IMR-90 (cell line): ENCODE results near the gene FYB2. TPM values are rescaled to one million over a fixed set of nuclear protein-coding genes. Genes with fewer than 3 reads are reported as not detected.

Source experiments
- ATAC-seq: fragments of 200-7000 bp; cut with Tn5 transposase; 2 replicates; pipeline ENCODE4 v1.9.1; 2020; ENCODE audit warnings: low read depth, mild to moderate bottlenecking, moderate library complexity
- BruUV-seq: library from RNA; stranded (reverse); fragments of 400-500 nt; replicated peaks from 2 replicates; lab custom pipeline; 2021; lab: Mats Ljungman, UMichigan
- CTCF ChIA-PET: fragments of 300-600 bp; formaldehyde crosslinking; extraction: SDS; loops from one replicate; lab custom pipeline; 2021; ENCODE audit warnings: antibody characterized with exemption; lab: Yijun Ruan, JAX
- POLR2A ChIA-PET: fragments of 300-600 bp; sonication (Branson Sonifier 250); formaldehyde crosslinking; loops from one replicate; lab custom pipeline; 2022; ENCODE audit warnings: antibody characterized with exemption; ENCODE audit not compliant: unreplicated experiment; lab: Charles Lee
- DNase-seq: peaks from one replicate; pipeline ENCODE4 v3.0.0; 2013
- H2AFZ ChIP-seq: replicated peaks from 2 replicates; pipeline ENCODE3; 2013; ENCODE audit warnings: low read length, mild to moderate bottlenecking; ENCODE audit not compliant: poor library complexity
- H2AK5ac ChIP-seq: 2 replicates; pipeline ENCODE4 v1.6.1; 2013; ENCODE audit warnings: low read depth, low read length, inconsistent platforms
- H2AK9ac ChIP-seq: replicated peaks from 2 replicates; pipeline ENCODE3; 2013; ENCODE audit warnings: mild to moderate bottlenecking, low read depth, low read length, moderate library complexity; ENCODE audit not compliant: poor library complexity
- H2BK120ac ChIP-seq: 2 replicates; pipeline ENCODE4 v1.6.1; 2013; ENCODE audit warnings: low read depth, low read length, inconsistent platforms
- H2BK15ac ChIP-seq: 3 replicates; pipeline ENCODE4 v1.6.1; 2013; ENCODE audit warnings: low read depth, low read length, inconsistent platforms
- H2BK20ac ChIP-seq: 2 replicates; pipeline ENCODE4 v1.6.1; 2013; ENCODE audit warnings: low read depth, mild to moderate bottlenecking, inconsistent platforms, low read length, moderate library complexity
- H2BK5ac ChIP-seq: 2 replicates; pipeline ENCODE4 v1.6.1; 2013; ENCODE audit warnings: mild to moderate bottlenecking, low read depth, low read length, inconsistent platforms; ENCODE audit not compliant: poor library complexity, severe bottlenecking
- H3K14ac ChIP-seq: replicated peaks from 2 replicates; pipeline ENCODE4 v1.6.1; 2013; ENCODE audit warnings: low read depth, low read length, inconsistent platforms
- H3K18ac ChIP-seq: 2 replicates; pipeline ENCODE4 v1.6.1; 2013; ENCODE audit warnings: low read depth, low read length, control low read depth
- H3K23ac ChIP-seq: 2 replicates; pipeline ENCODE4 v1.6.1; 2013; ENCODE audit warnings: low read depth, low read length, inconsistent platforms
- H3K27ac ChIP-seq: 2 replicates; pipeline ENCODE4 v1.5.1; 2013; ENCODE audit warnings: mild to moderate bottlenecking, control low read depth, low read length; ENCODE audit not compliant: insufficient read depth
- H3K27me3 ChIP-seq: 2 replicates; pipeline ENCODE4 v1.6.1; 2013; ENCODE audit warnings: low read length; ENCODE audit not compliant: control insufficient read depth, insufficient read depth
- H3K36me3 ChIP-seq: 2 replicates; pipeline ENCODE4 v1.6.1; 2013; ENCODE audit warnings: low read length, mixed read lengths; ENCODE audit not compliant: control insufficient read depth, insufficient read depth
- H3K4ac ChIP-seq: 2 replicates; pipeline ENCODE4 v1.6.1; 2013; ENCODE audit warnings: low read depth, low read length, inconsistent platforms
- H3K4me1 ChIP-seq: 2 replicates; pipeline ENCODE4 v1.6.1; 2013; ENCODE audit warnings: low read length, mixed read lengths; ENCODE audit not compliant: control insufficient read depth, insufficient read depth
- H3K4me2 ChIP-seq: 2 replicates; pipeline ENCODE4 v1.6.1; 2013; ENCODE audit warnings: low read depth, mild to moderate bottlenecking, control low read depth, low read length, moderate library complexity
- H3K4me3 ChIP-seq: 2 replicates; pipeline ENCODE4 v1.5.1; 2013; ENCODE audit warnings: low read depth, mild to moderate bottlenecking, control low read depth, low read length, moderate library complexity; ENCODE audit not compliant: insufficient read depth
- H3K56ac ChIP-seq: 2 replicates; pipeline ENCODE4 v1.6.1; 2013; ENCODE audit warnings: low read length, inconsistent platforms; ENCODE audit not compliant: insufficient read depth; ENCODE audit errors: extremely low read depth
- H3K79me1 ChIP-seq, 2 experiments: 2 replicates each; pipeline ENCODE4 v1.6.1; 2013; ENCODE audit warnings: low read length in 2 of 2, inconsistent platforms in 1 of 2, low read depth in 1 of 2
- H3K9ac ChIP-seq: 2 replicates; pipeline ENCODE4 v1.6.1; 2013; ENCODE audit warnings: low read depth, low read length, control low read depth
- H3K9me1 ChIP-seq: 2 replicates; pipeline ENCODE4 v1.6.1; 2013; ENCODE audit warnings: low read length, inconsistent platforms; ENCODE audit not compliant: insufficient read depth
- H3K9me3 ChIP-seq: 2 replicates; pipeline ENCODE4 v1.6.1; 2013; ENCODE audit warnings: low read length; ENCODE audit not compliant: control insufficient read depth, insufficient read depth
- H4K20me1 ChIP-seq: 2 replicates; pipeline ENCODE4 v1.6.1; 2013; ENCODE audit warnings: low read length, inconsistent platforms; ENCODE audit not compliant: insufficient read depth
- H4K5ac ChIP-seq: 2 replicates; pipeline ENCODE4 v1.6.1; 2013; ENCODE audit warnings: mild to moderate bottlenecking, low read depth, low read length, control low read depth
- H4K8ac ChIP-seq, 2 experiments: 2 replicates each; pipeline ENCODE4 v1.6.1; 2013; ENCODE audit warnings: low read depth in 2 of 2, low read length in 2 of 2, control low read depth in 1 of 2, inconsistent platforms in 1 of 2
- H4K91ac ChIP-seq: 2 replicates; pipeline ENCODE4 v1.6.1; 2013; ENCODE audit warnings: low read depth, low read length, inconsistent platforms; ENCODE audit not compliant: insufficient read depth
- BHLHE40 ChIP-seq: fragments of 150-350 bp; IDR thresholded peaks from 2 replicates; pipeline ENCODE4 v1.6.1; 2016; ENCODE audit warnings: mild to moderate bottlenecking, low read depth, low read length
- CEBPB ChIP-seq: IDR thresholded peaks from 2 replicates; pipeline ENCODE4 v1.6.1; 2012; ENCODE audit warnings: low read depth, low read length, improper control_type of control experiment
- CHD1 ChIP-seq: IDR thresholded peaks from 2 replicates; pipeline ENCODE4 v1.6.1; 2012; ENCODE audit warnings: low read depth, low read length, improper control_type of control experiment
- ELK1 ChIP-seq: fragments of 150-350 bp; IDR thresholded peaks from 2 replicates; pipeline ENCODE4 v1.6.1; 2016; ENCODE audit warnings: low read depth, mild to moderate bottlenecking, low read length, moderate library complexity, borderline replicate concordance
- FOS ChIP-seq: fragments of 150-350 bp; IDR thresholded peaks from 2 replicates; pipeline ENCODE4 v1.6.1; 2016; ENCODE audit warnings: low read depth, low read length
- MAFK ChIP-seq: IDR thresholded peaks from 2 replicates; pipeline ENCODE4 v1.6.1; 2012; ENCODE audit warnings: low read depth, low read length, improper control_type of control experiment
- MAZ ChIP-seq: IDR thresholded peaks from 2 replicates; pipeline ENCODE4 v1.6.1; 2012; ENCODE audit warnings: low read depth, mild to moderate bottlenecking, low read length, improper control_type of control experiment, moderate library complexity, borderline replicate concordance
- MXI1 ChIP-seq: IDR thresholded peaks from 2 replicates; pipeline ENCODE4 v1.6.1; 2012; ENCODE audit warnings: low read depth, mild to moderate bottlenecking, low read length, moderate library complexity, borderline replicate concordance
- NFE2L2 ChIP-seq: fragments of 150-350 bp; IDR thresholded peaks from 2 replicates; pipeline ENCODE4 v1.6.1; 2016; ENCODE audit warnings: low read depth, mild to moderate bottlenecking, low read length
- POLR2A ChIP-seq: IDR thresholded peaks from 2 replicates; pipeline ENCODE4 v1.6.1; 2012; ENCODE audit warnings: mild to moderate bottlenecking, low read depth, low read length
- RAD21 ChIP-seq: IDR thresholded peaks from 2 replicates; pipeline ENCODE4 v1.6.1; 2012; ENCODE audit warnings: low read length, improper control_type of control experiment
- RCOR1 ChIP-seq: IDR thresholded peaks from 2 replicates; pipeline ENCODE4 v1.6.1; 2012; ENCODE audit warnings: mild to moderate bottlenecking, low read length, improper control_type of control experiment; ENCODE audit not compliant: insufficient replicate concordance
- RFX5 ChIP-seq: IDR thresholded peaks from 2 replicates; pipeline ENCODE4 v1.8.0; 2012; ENCODE audit warnings: low read depth, mild to moderate bottlenecking, low read length, moderate library complexity
- SMC3 ChIP-seq: fragments of 150-350 bp; IDR thresholded peaks from 2 replicates; pipeline ENCODE4 v1.6.1; 2016; ENCODE audit warnings: low read depth, mild to moderate bottlenecking, antibody characterized with exemption, low read length, moderate library complexity
- dilution Hi-C: fragments of 300-500 bp; cut with HindIII; formaldehyde crosslinking; loops from one replicate; pipeline ENCODE4 v1.14.3; 2018; ENCODE audit warnings: low sequenced_read_pairs; ENCODE audit not compliant: unreplicated experiment
- in situ Hi-C: fragments of 300-500 bp; cut with MboI; formaldehyde crosslinking; loops from 3 replicates; pipeline ENCODE4 v1.14.3; 2019; ENCODE audit warnings: low sequenced_read_pairs, inconsistent platforms, mixed read lengths
- intact Hi-C: fragments of 100-400 bp; cut with micrococcal nuclease; formaldehyde crosslinking; loops from 2 replicates; pipeline ENCODE4 v1.10.0; 2022
- polyA plus RNA-seq, 3 experiments: library from polyadenylated mRNA; depleted of rRNA; stranded (reverse); fragments of >200 nt; gene quantifications; 2 replicates each; pipeline ENCODE4 v1.2.3, GENCODE V29; 2012; ENCODE audit warnings: low replicate concordance in 1 of 3
- total RNA-seq: library from RNA; depleted of rRNA; stranded (reverse); fragments of >200 nt; gene quantifications from 2 replicates; pipeline ENCODE4 v1.2.3, GENCODE V29; 2012
- TF ChIP-seq, protein P1 (sequence below): conservative IDR thresholded peaks from 2 replicates; pipeline ENCODE4 v1.5.1; 2012; ENCODE audit warnings: mild to moderate bottlenecking, low read depth, low read length, improper control_type of control experiment
- TF ChIP-seq, protein P2 (sequence below): fragments of 150-350 bp; IDR thresholded peaks from 2 replicates; pipeline ENCODE4 v1.6.1; 2017; ENCODE audit warnings: mild to moderate bottlenecking, antibody characterized with exemption, low read length, low read depth

Gene FYB2
- total and polyA plus RNA-seq, 2 of the 4 experiments (the other 2 are of a cell fraction), result under 0.01 TPM; not detected in 1

GRCh38 chr1:56726706-56727105, 92.5 kb downstream of the FYB2 start:
- Histone ChIP-seq H3K56ac (no peak overlapping the region), H2AK5ac (no peak overlapping the region), H2BK20ac (no peak overlapping the region), H3K4ac (no peak overlapping the region), H2BK5ac (no peak overlapping the region), H3K9me3 (no peaks in the 10 kb centered on the region), H2AFZ (no peak overlapping the region), H4K5ac (no peak overlapping the region), H2AK9ac (no peak overlapping the region), H2BK15ac (no peak overlapping the region), H3K79me1 (no peaks in the 10 kb centered on the region), H3K27ac (no peak overlapping the region), H3K9ac (no peak overlapping the region), H3K36me3 (no peaks in the 10 kb centered on the region), H3K4me1 (no peaks in the 10 kb centered on the region), H3K4me2 (no peak overlapping the region), H2BK120ac (no peak overlapping the region), H4K20me1 (no peaks in the 10 kb centered on the region), H3K18ac (no peak overlapping the region), H3K9me1 (no peaks in the 10 kb centered on the region), H4K8ac (no peak overlapping the region), H3K27me3 (peaks cover 2% of the 10 kb centered on the region), H3K23ac (no peak overlapping the region), H4K91ac (no peak overlapping the region), H3K14ac (no peak overlapping the region), H3K4me3 (no peak overlapping the region)
- DNase-seq (no peak), ATAC-seq (no peak)
- no TSS peak for BruUV-seq
- intact Hi-C loops (no loop called here), dilution Hi-C loops (no loop called here), in situ Hi-C loops (no loop called here)
- TF ChIP-seq RAD21, result no peak
- TF ChIP-seq RFX5, result no peak
- TF ChIP-seq MXI1, result no peak
- TF ChIP-seq, protein P1, sequence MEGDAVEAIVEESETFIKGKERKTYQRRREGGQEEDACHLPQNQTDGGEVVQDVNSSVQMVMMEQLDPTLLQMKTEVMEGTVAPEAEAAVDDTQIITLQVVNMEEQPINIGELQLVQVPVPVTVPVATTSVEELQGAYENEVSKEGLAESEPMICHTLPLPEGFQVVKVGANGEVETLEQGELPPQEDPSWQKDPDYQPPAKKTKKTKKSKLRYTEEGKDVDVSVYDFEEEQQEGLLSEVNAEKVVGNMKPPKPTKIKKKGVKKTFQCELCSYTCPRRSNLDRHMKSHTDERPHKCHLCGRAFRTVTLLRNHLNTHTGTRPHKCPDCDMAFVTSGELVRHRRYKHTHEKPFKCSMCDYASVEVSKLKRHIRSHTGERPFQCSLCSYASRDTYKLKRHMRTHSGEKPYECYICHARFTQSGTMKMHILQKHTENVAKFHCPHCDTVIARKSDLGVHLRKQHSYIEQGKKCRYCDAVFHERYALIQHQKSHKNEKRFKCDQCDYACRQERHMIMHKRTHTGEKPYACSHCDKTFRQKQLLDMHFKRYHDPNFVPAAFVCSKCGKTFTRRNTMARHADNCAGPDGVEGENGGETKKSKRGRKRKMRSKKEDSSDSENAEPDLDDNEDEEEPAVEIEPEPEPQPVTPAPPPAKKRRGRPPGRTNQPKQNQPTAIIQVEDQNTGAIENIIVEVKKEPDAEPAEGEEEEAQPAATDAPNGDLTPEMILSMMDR, result no peak
- no peak for TF ChIP-seq NFE2L2
- TF ChIP-seq ELK1, result no peak
- TF ChIP-seq SMC3, result no peak
- TF ChIP-seq, protein P2, sequence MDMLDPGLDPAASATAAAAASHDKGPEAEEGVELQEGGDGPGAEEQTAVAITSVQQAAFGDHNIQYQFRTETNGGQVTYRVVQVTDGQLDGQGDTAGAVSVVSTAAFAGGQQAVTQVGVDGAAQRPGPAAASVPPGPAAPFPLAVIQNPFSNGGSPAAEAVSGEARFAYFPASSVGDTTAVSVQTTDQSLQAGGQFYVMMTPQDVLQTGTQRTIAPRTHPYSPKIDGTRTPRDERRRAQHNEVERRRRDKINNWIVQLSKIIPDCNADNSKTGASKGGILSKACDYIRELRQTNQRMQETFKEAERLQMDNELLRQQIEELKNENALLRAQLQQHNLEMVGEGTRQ, result no peak
- TF ChIP-seq RCOR1, result no peak
- TF ChIP-seq MAFK, result no peak
- no peak for TF ChIP-seq POLR2A
- no peak for TF ChIP-seq FOS
- no peak for TF ChIP-seq CEBPB
- TF ChIP-seq BHLHE40, result no peak
- TF ChIP-seq MAZ, result no peak
- no peak for TF ChIP-seq CHD1
- ChIA-PET CTCF (no interaction called here), POLR2A (no interaction called here)
